GM19372 (cell line): ENCODE measurements around the gene STK17A.
"Not testable (repeated sequence)": the region's sequence is repeated elsewhere in the genome, so short reads cannot be mapped to it uniquely, and the experiment has no call there.

Experiments
- ATAC-seq: cut with Tn5 transposase; IDR thresholded peaks from one replicate; pipeline ENCODE4 v1.9.1; 2021; ENCODE audit warnings: mild to moderate bottlenecking, low read depth, moderate library complexity; ENCODE audit not compliant: unreplicated experiment

The STK17A gene

GRCh38 chr7:43565786-43566185, 17.1 kb upstream of the STK17A start:
- no peak for ATAC-seq

- no peak for ATAC-seq
These were observed 14.4 kb upstream of the STK17A start for GRCh38 chr7:43568529-43568928.

- ATAC-seq: peak; percentile 83
These were observed 13.5 kb upstream of the STK17A start for GRCh38 chr7:43569424-43569823.

- ATAC-seq: peak; percentile 58
These were observed 12.1 kb upstream of the STK17A start for GRCh38 chr7:43570688-43571365.

GRCh38 chr7:43572516-43573049, 10.3 kb upstream of the STK17A start:
- ATAC-seq: no peak

GRCh38 chr7:43573832-43574231, 9.1 kb upstream of the STK17A start:
- ATAC-seq: not testable (repeated sequence)

- no peak for ATAC-seq
These were observed 7.4 kb upstream of the STK17A start for GRCh38 chr7:43575506-43575905.

- no peak for ATAC-seq
These were observed 6.7 kb upstream of the STK17A start for GRCh38 chr7:43576241-43576640.

- no peak for ATAC-seq
These were observed 5.4 kb upstream of the STK17A start for GRCh38 chr7:43577485-43577951.

GRCh38 chr7:43583424-43584194, 701 bp downstream of the STK17A start:
- peak; percentile 13 for ATAC-seq

GRCh38 chr7:43584195-43584586, 1.3 kb downstream of the STK17A start:
- no peak for ATAC-seq

- not testable (repeated sequence) for ATAC-seq
These were observed 1.8 kb downstream of the STK17A start for GRCh38 chr7:43584733-43585132.

- ATAC-seq: no peak
These were observed 2.7 kb downstream of the STK17A start for GRCh38 chr7:43585562-43585961.

- ATAC-seq: no peak
These were observed 3.5 kb downstream of the STK17A start for GRCh38 chr7:43586251-43586900.

GRCh38 chr7:43588477-43589132, 5.7 kb downstream of the STK17A start:
- ATAC-seq: no peak

GRCh38 chr7:43589133-43589478, 6.2 kb downstream of the STK17A start:
- no peak for ATAC-seq

GRCh38 chr7:43589728-43590127, 6.8 kb downstream of the STK17A start:
- ATAC-seq: no peak

- ATAC-seq: peak; percentile 65
These were observed 8.1 kb downstream of the STK17A start for GRCh38 chr7:43590862-43591557.

- ATAC-seq: no peak
These were observed 8.8 kb downstream of the STK17A start for GRCh38 chr7:43591558-43592180.

GRCh38 chr7:43592326-43592725, 9.4 kb downstream of the STK17A start:
- ATAC-seq: no peak
